Fibroblast of mammary gland (primary cell): Measurements from ENCODE around the gene EHMT2.
"Not testable (repeated sequence)": the region's sequence is repeated elsewhere in the genome, so short reads cannot be mapped to it uniquely, and the experiment has no call there.

Experiments used
- DNase-seq: peaks from one replicate; pipeline ENCODE4 v3.0.0-alpha.2; 2010; ENCODE audit warnings: low read depth
- H3K4me3 ChIP-seq: 2 replicates; pipeline ENCODE4 v1.5.1; 2011; ENCODE audit warnings: low read depth, mild to moderate bottlenecking, low read length, moderate library complexity; ENCODE audit not compliant: control insufficient read depth
- CTCF ChIP-seq: conservative IDR thresholded peaks from 2 replicates; pipeline ENCODE4 v1.5.1; 2011; ENCODE audit warnings: low read depth, low read length, inconsistent platforms; ENCODE audit not compliant: control insufficient read depth, insufficient read depth

EHMT2 gene

GRCh38 chr6:31943742-31944141 is 46.2 kb upstream of the EHMT2 start:
- TF ChIP-seq CTCF = no peak
- DNase-seq = no peak

GRCh38 chr6:31940256-31940664 is 42.8 kb upstream of the EHMT2 start:
- peak; percentile 34 for DNase-seq
- no peak overlapping the region for H3K4me3 ChIP-seq
- no peak for TF ChIP-seq CTCF

More at GRCh38 chr6:31943742-31944141, 46.2 kb upstream of the EHMT2 start:
- no peak overlapping the region for H3K4me3 ChIP-seq

GRCh38 chr6:31935823-31936222 is 38.3 kb upstream of the EHMT2 start:
- H3K4me3 ChIP-seq = no peak overlapping the region

GRCh38 chr6:31935021-31935420 is 37.5 kb upstream of the EHMT2 start:
- TF ChIP-seq CTCF = no peak
- DNase-seq = no peak
- no peak overlapping the region for H3K4me3 ChIP-seq

More at GRCh38 chr6:31935823-31936222, 38.3 kb upstream of the EHMT2 start:
- no peak for DNase-seq
- no peak for TF ChIP-seq CTCF

- TF ChIP-seq CTCF = no peak
- DNase-seq = no peak
- H3K4me3 ChIP-seq = no peak overlapping the region
These were observed 36.0 kb upstream of the EHMT2 start for GRCh38 chr6:31933537-31933936.

GRCh38 chr6:31932137-31932536 is 34.6 kb upstream of the EHMT2 start:
- H3K4me3 ChIP-seq, DNase-seq: not testable (repeated sequence)

- TF ChIP-seq CTCF = no peak
- no peak for DNase-seq
- no peak overlapping the region for H3K4me3 ChIP-seq
These were observed 33.5 kb upstream of the EHMT2 start for GRCh38 chr6:31930962-31931361.
